Tibial nerve (tissue), 4 donors: ENCODE measurements around the gene MUC5B. TPM values are rescaled to one million over a fixed set of nuclear protein-coding genes. Genes with fewer than 3 reads are reported as not detected.

Experiments
- DNase-seq, 2 donors: peaks; one replicate each; pipeline ENCODE4 v3.0.0-alpha.2; 2019; ENCODE audit warnings: low spot score in 2 of 2
- H3K27ac ChIP-seq, 4 donors: fragments of 200-600 bp; sonication (generic) in 3 of 4; one replicate each; pipeline ENCODE4 v1.5.1; 2017 to 2019; ENCODE audit warnings: mild to moderate bottlenecking in 1 of 4
- H3K27me3 ChIP-seq, 2 donors: fragments of 200-600 bp; sonication (generic) in 1 of 2; one replicate each; pipeline versions ENCODE4 v1.5.1 to v1.6.0; 2017 to 2019
- H3K36me3 ChIP-seq, 3 donors: fragments of 200-600 bp; sonication (generic); one replicate each; pipeline ENCODE4 v1.5.1; 2018 to 2019
- H3K4me1 ChIP-seq, 4 donors: fragments of 200-600 bp; sonication (generic) in 3 of 4; one replicate each; pipeline ENCODE4 v1.5.1; 2017 to 2019
- H3K4me3 ChIP-seq, 4 donors: fragments of 200-600 bp; sonication (generic) in 3 of 4; one replicate each; pipeline ENCODE4 v1.5.1; 2017 to 2019; ENCODE audit warnings: mild to moderate bottlenecking in 1 of 4, moderate library complexity in 1 of 4
- H3K9me3 ChIP-seq, 4 donors: fragments of 200-600 bp; sonication (generic) in 3 of 4; one replicate each; pipeline ENCODE4 v1.5.1; 2017 to 2019
- EP300 ChIP-seq, 2 donors: sonication (generic); formaldehyde crosslinking; IDR thresholded peaks; one replicate each; pipeline ENCODE4 v1.6.1; 2017; ENCODE audit warnings: antibody characterized with exemption in 2 of 2, mild to moderate bottlenecking in 1 of 2
- POLR2A ChIP-seq, 2 donors: fragments of 450-650 bp; IDR thresholded peaks; one replicate each; pipeline ENCODE4 v1.6.1; 2017; ENCODE audit warnings: antibody characterized with exemption in 2 of 2, mild to moderate bottlenecking in 2 of 2, moderate library complexity in 2 of 2
- WGBS, 2 donors: methylation state at CpG; one replicate each; pipeline ENCODE4 v1.1.5; 2018; 5-methylcytosine and 5-hydroxymethylcytosine counted together
- total RNA-seq, 4 donors: library from RNA; depleted of rRNA; stranded (reverse); fragments of >200 nt; gene quantifications; one replicate each; pipeline ENCODE4 v1.1.0, GENCODE V29; 2016
- TF ChIP-seq, protein P1 (sequence below), 5 experiments: fragments of 200-600 bp in 3 of 5; fragments of 450-650 bp in 2 of 5; sonication (generic) in 3 of 5; IDR thresholded peaks; one replicate each; pipeline ENCODE4 v1.5.1; 2016 to 2019; ENCODE audit warnings: antibody characterized with exemption in 5 of 5, mild to moderate bottlenecking in 3 of 5, moderate library complexity in 2 of 5

MUC5B gene
- total RNA-seq, 4 donors from 2014 or later = under 0.01 to 0.22 TPM; not detected in 2

DNA sequence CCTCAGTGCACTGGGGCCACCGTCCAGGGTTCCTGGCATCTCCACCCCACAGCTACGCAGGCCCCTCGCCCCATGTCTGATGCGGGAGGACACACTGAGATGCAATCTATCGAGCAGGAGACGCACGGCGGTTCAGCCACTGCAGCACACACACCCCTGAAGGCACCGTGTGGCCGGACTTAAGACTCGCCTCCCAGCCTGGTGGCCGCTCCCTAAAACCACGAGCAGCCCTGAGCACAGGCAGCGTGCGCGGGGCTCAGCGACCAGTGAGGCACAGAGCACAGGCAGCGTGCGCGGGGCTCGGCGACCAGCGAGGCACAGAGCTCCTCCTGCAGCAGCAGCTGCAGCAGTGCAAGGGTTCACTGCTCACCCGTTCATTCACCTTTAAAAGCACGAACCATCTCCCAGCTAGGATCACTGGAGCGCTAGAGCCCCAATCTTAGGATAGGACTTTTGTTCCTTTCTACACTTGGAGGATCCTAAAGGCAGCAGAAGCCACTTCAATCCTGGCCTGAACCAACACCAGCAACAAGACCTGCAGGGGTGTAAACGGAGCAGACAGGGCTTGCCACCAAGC lies 55.2 kb downstream of the MUC5B start:
- 90 to 92% methylated on average over 24 to 27 of the region's 27 CpGs for WGBS, 2 donors

DNA sequence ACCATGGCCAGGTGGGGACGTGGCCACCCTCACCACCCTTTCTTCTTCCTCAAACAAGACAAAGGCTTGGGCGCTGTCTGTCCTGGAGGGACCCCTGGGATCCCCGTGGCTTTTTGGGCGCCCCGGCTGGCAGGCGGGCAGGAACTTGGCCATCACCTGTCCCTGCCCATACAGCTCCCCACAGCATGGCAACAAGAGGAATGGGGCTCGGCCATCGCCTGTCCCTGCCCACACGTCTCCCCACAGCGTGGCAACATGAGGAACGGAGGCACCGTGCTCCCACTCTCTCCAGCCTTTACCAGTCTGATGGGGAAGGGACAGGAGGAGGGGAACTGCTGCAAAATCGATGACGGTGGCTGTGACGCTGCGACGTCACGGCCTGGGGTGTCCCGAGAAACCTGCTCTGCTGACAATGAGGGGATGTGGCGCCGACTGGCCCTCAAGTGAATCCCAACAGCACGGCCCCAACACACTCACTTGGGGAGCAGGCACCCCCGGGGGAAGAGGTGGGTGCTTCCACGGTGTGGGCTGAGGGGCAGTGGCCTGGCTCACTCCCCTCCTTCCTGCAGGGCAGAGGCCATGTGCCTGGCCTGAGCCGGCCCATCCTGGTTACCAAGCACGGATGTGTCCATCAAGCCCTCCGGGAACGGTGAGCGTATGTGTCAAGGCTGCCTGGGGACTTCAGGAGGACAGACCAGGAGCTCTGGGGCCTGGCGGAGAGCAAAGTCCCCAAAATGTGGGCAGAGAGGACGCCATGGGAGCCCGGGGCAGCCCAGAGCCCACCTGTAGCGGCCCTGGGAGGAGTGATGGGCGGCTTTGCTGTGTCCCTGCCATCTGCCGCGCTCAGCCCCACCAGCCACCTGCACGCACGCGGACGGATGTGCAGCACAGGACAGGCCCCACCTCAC lies 56.2 kb downstream of the MUC5B start:
- TF ChIP-seq EP300 (IDR thresholded peaks at IDR 0.05) = no peak
- TF ChIP-seq, protein P1, sequence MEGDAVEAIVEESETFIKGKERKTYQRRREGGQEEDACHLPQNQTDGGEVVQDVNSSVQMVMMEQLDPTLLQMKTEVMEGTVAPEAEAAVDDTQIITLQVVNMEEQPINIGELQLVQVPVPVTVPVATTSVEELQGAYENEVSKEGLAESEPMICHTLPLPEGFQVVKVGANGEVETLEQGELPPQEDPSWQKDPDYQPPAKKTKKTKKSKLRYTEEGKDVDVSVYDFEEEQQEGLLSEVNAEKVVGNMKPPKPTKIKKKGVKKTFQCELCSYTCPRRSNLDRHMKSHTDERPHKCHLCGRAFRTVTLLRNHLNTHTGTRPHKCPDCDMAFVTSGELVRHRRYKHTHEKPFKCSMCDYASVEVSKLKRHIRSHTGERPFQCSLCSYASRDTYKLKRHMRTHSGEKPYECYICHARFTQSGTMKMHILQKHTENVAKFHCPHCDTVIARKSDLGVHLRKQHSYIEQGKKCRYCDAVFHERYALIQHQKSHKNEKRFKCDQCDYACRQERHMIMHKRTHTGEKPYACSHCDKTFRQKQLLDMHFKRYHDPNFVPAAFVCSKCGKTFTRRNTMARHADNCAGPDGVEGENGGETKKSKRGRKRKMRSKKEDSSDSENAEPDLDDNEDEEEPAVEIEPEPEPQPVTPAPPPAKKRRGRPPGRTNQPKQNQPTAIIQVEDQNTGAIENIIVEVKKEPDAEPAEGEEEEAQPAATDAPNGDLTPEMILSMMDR (IDR thresholded peaks at IDR 0.05) = no peak
- no peak for TF ChIP-seq POLR2A (IDR thresholded peaks at IDR 0.05)
- no peaks in the 10 kb centered on the region for H3K27me3 ChIP-seq
- H3K27ac ChIP-seq = no peak overlapping the region
- WGBS, 2 donors = 90 to 95% methylated on average over 30 to 36 of the region's 40 CpGs
- peaks cover 0 to 92% (median 7%) of the 10 kb centered on the region in 3 donors for H3K36me3 ChIP-seq
- H3K9me3 ChIP-seq = no peaks in the 10 kb centered on the region
- DNase-seq = no peak
- H3K4me1 ChIP-seq = peaks cover 0 to 7% (median 0%) of the 10 kb centered on the region in 4 donors
- H3K4me3 ChIP-seq = no peak overlapping the region

More for the DNA sequence above, 55.2 kb downstream of the MUC5B start:
- Histone ChIP-seq H3K4me3 (no peak overlapping the region), H3K4me1 (peaks cover 0 to 7% (median 0%) of the 10 kb centered on the region in 4 donors), H3K9me3 (no peaks in the 10 kb centered on the region), H3K36me3 (peaks cover 0 to 90% (median 7%) of the 10 kb centered on the region in 3 donors), H3K27me3 (no peaks in the 10 kb centered on the region), H3K27ac (no peak overlapping the region)
- DNase-seq = no peak
- no peak for TF ChIP-seq EP300 (IDR thresholded peaks at IDR 0.05)
- TF ChIP-seq, protein P1 (IDR thresholded peaks at IDR 0.05) = no peak
- TF ChIP-seq POLR2A (IDR thresholded peaks at IDR 0.05) = no peak

DNA sequence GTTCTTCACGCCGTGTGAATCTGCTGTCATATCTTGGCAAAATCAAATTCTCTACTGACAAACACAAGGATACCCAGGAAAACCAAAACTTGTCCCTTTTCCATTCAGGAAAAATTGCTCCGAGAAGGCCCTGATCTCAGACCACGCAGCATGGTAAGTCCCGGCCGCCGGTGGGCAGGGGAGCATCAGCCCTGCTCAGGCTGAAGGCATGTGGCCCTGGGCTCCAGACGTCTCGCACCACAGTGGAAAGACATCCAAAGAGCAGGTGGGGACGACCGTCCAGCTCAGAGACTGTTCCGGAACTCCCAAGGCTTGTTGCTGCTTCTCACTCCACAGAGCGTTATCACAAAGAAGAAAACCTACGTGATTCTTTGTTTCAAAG lies 56.8 kb downstream of the MUC5B start:
- no peak for TF ChIP-seq EP300 (IDR thresholded peaks at IDR 0.05)
- H3K27me3 ChIP-seq = no peaks in the 10 kb centered on the region
- peaks cover 0 to 93% (median 7%) of the 10 kb centered on the region in 3 donors for H3K36me3 ChIP-seq
- DNase-seq = no peak
- no peak overlapping the region for H3K27ac ChIP-seq
- WGBS, 2 donors = 90 to 92% methylated on average over 14 of the region's 14 CpGs
- peaks cover 0 to 7% (median 0%) of the 10 kb centered on the region in 4 donors for H3K4me1 ChIP-seq
- H3K4me3 ChIP-seq = no peak overlapping the region
- no peaks in the 10 kb centered on the region for H3K9me3 ChIP-seq

DNA sequence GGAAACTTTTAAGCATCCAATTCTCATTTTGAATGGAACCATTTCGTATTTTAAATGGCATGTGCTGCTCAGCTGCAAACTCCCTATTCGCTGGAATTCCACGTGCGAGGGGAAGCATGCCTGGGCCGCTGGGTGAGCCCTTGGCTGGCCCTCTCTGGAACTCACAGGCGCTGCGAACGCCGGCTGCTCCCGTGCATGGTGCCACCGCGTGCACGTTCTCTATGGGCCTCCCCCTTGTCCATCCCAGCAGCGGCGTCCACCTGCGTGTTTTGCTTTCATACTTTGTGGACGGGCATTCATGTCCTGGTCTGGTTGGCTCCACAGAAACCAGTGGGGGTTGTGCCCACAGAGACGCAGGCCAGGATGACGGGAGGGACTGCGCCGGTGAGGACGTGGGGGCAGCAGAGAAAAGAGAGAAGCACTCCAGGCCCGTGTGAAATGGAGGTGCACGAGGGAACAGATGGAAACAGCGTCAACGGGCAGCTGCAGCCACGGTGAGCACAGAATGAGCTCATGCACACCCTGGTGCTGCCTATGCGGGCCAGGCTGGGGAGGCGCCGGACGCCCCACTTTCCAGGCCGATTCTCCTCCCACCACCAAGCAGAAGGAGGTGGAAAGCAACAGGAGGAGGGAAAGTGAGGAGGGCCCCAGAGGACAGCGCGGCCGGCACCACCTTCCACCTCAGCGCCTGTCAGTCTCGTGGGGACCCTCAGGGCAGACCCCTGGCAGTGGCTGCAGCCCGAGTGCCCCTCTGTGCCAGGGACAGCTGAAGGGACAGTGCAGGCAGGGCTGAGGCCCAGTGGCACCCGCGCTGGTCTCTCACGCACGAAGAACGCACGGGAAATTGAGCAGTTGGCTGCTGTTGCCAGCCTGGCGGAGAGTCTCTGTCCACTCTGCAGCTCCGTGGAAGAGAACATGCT lies 57.5 kb downstream of the MUC5B start:
- no peak for DNase-seq
- Histone ChIP-seq H3K9me3 (no peaks in the 10 kb centered on the region), H3K4me3 (no peak overlapping the region), H3K27ac (no peak overlapping the region), H3K27me3 (no peaks in the 10 kb centered on the region), H3K36me3 (peaks cover 0 to 93% (median 5%) of the 10 kb centered on the region in 3 donors), H3K4me1 (peaks cover 0 to 7% (median 0%) of the 10 kb centered on the region in 4 donors)
- TF ChIP-seq, protein P1 (IDR thresholded peaks at IDR 0.05) = no peak
- TF ChIP-seq EP300 (IDR thresholded peaks at IDR 0.05) (no peak), POLR2A (IDR thresholded peaks at IDR 0.05) (no peak)
- 90 to 92% methylated on average over 45 to 46 of the region's 46 CpGs for WGBS, 2 donors

DNA sequence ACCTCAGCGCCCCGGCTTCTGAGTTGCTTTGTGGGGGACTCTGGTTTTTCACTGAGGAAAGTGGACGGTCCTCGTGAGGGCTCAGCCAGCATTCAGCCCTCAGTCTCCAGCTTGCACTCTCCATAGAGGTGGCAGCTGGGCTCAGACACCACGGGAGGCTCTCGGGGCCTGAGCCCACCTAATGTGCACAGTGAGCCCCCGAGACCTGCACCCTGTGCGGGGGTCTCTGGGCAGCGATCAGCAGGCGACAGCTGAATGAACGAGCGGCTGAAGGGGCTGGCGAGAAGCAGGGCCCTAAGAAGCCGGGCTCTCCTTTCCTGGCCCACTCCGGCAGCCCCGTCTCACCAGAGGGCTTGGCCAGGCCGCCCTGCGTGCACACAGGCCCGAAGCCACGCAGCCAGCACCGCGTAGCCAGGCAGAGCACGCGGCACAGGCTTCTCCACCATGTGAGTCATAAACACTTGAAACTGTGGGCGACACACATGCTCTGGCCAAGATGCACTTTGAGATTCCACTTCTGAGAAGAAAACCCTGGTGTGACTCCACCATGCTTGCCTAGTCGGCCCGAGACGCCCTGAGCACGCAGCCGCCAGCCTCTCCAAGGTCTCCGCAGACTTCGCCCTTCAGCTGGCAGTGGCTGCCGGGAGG lies 58.6 kb downstream of the MUC5B start:
- Histone ChIP-seq H3K36me3 (peaks cover 0 to 93% (median 11%) of the 10 kb centered on the region in 3 donors), H3K9me3 (no peaks in the 10 kb centered on the region), H3K27ac (peak overlapping the region in 1 of 4 donors; percentile 24), H3K4me1 (peaks cover 0 to 7% (median 0%) of the 10 kb centered on the region in 4 donors), H3K4me3 (no peak overlapping the region), H3K27me3 (no peaks in the 10 kb centered on the region)
- WGBS, 2 donors = 78 to 85% methylated on average over 22 to 32 of the region's 33 CpGs
- no peak for TF ChIP-seq EP300 (IDR thresholded peaks at IDR 0.05)
- TF ChIP-seq, protein P1 (IDR thresholded peaks at IDR 0.05) = no peak
- no peak for TF ChIP-seq POLR2A (IDR thresholded peaks at IDR 0.05)
- no peak for DNase-seq
